ENCODE results near the gene GOLGA8S.
"Not testable (repeated sequence)": the region's sequence is repeated elsewhere in the genome, so short reads cannot be mapped to it uniquely, and the experiment has no call there.

Gene GOLGA8S

GRCh38 chr15:23354448-23354847, at the start of gene GOLGA8S:
GOLGA8S (plus strand) TSS chr15:23354748; CDS start chr15:23354810, 62 bp downstream.
- not testable (repeated sequence) for DNase-seq (ENCODE audit: low spot score)

GRCh38 chr15:23304805-23305204, 49.7 kb upstream of the GOLGA8S start:
- not testable (repeated sequence) for DNase-seq (ENCODE audit: low spot score)

GRCh38 chr15:23305921-23306320, 48.6 kb upstream of the GOLGA8S start:
- not testable (repeated sequence) for DNase-seq (ENCODE audit: low spot score)

- DNase-seq (ENCODE audit: low spot score): not testable (repeated sequence)
These were observed 43.3 kb upstream of the GOLGA8S start for GRCh38 chr15:23311233-23311632.

- DNase-seq (ENCODE audit: low spot score): not testable (repeated sequence)
These were observed 20.5 kb upstream of the GOLGA8S start, which contains the start of gene GOLGA6L26 for GRCh38 chr15:23334096-23334495. GOLGA6L26 (minus strand) TSS chr15:23334196; CDS start chr15:23334135, 61 bp downstream.

- DNase-seq (ENCODE audit: low spot score): not testable (repeated sequence)
These were observed 8.1 kb downstream of the GOLGA8S start for GRCh38 chr15:23362622-23363021.

GRCh38 chr15:23364261-23364660, 9.7 kb downstream of the GOLGA8S start:
- DNase-seq (ENCODE audit: low spot score): not testable (repeated sequence)

- no peak for DNase-seq (ENCODE audit: low spot score)
These were observed 16.0 kb downstream of the GOLGA8S start for GRCh38 chr15:23370578-23370977.

- not testable (repeated sequence) for DNase-seq (ENCODE audit: low spot score)
These were observed 16.6 kb downstream of the GOLGA8S start for GRCh38 chr15:23371134-23371533.

GRCh38 chr15:23371868-23372267, 17.3 kb downstream of the GOLGA8S start:
- DNase-seq (ENCODE audit: low spot score): not testable (repeated sequence)

- no peak for DNase-seq (ENCODE audit: low spot score)
These were observed 17.7 kb downstream of the GOLGA8S start for GRCh38 chr15:23372284-23372683.

- DNase-seq (ENCODE audit: low spot score): not testable (repeated sequence)
These were observed 18.5 kb downstream of the GOLGA8S start for GRCh38 chr15:23372891-23373600.

GRCh38 chr15:23374226-23374625, 19.7 kb downstream of the GOLGA8S start:
- DNase-seq (ENCODE audit: low spot score): not testable (repeated sequence)

GRCh38 chr15:23378946-23379345, 24.4 kb downstream of the GOLGA8S start:
- not testable (repeated sequence) for DNase-seq (ENCODE audit: low spot score)

GRCh38 chr15:23380700-23381099, 26.2 kb downstream of the GOLGA8S start:
- DNase-seq (ENCODE audit: low spot score): not testable (repeated sequence)

GRCh38 chr15:23381192-23381591, 26.6 kb downstream of the GOLGA8S start:
- not testable (repeated sequence) for DNase-seq (ENCODE audit: low spot score)

- DNase-seq (ENCODE audit: low spot score): no peak
These were observed 29.8 kb downstream of the GOLGA8S start for GRCh38 chr15:23384371-23384770.

GRCh38 chr15:23385886-23386430, 31.4 kb downstream of the GOLGA8S start:
- no peak for DNase-seq (ENCODE audit: low spot score)

GRCh38 chr15:23387621-23388190, 33.2 kb downstream of the GOLGA8S start:
- DNase-seq (ENCODE audit: low spot score): no peak

GRCh38 chr15:23395030-23395692, 40.6 kb downstream of the GOLGA8S start:
- no peak for DNase-seq (ENCODE audit: low spot score)

- no peak for DNase-seq (ENCODE audit: low spot score)
These were observed 41.3 kb downstream of the GOLGA8S start for GRCh38 chr15:23395832-23396231.

- DNase-seq (ENCODE audit: low spot score): no peak
These were observed 43.2 kb downstream of the GOLGA8S start for GRCh38 chr15:23397779-23398178.

GRCh38 chr15:23398357-23398756, 43.8 kb downstream of the GOLGA8S start:
- DNase-seq (ENCODE audit: low spot score): not testable (repeated sequence)
